Adrenal gland (tissue), 5 donors: ENCODE measurements around the gene SCUBE1.

Experiments used
- POLR2A ChIP-seq, 2 donors: fragments of 450-650 bp; IDR thresholded peaks; one replicate each; pipeline ENCODE4 v1.6.1; 2017; ENCODE audit warnings: antibody characterized with exemption in 2 of 2, mild to moderate bottlenecking in 2 of 2, moderate library complexity in 1 of 2
- TF ChIP-seq, protein P1 (sequence below), 6 experiments: fragments of 450-650 bp in 4 of 6; fragments of 200-600 bp in 2 of 6; sonication (generic) in 1 of 6; IDR thresholded peaks; 1 replicate in 5 of 6; 2 replicates in 1 of 6; pipeline versions ENCODE4 v1.5.1 to v1.8.0; 2016 to 2021; ENCODE audit warnings: antibody characterized with exemption in 6 of 6, mild to moderate bottlenecking in 2 of 6, moderate library complexity in 1 of 6
- donor health status: DM: no; HTN: no; CAD: no.

DNA sequence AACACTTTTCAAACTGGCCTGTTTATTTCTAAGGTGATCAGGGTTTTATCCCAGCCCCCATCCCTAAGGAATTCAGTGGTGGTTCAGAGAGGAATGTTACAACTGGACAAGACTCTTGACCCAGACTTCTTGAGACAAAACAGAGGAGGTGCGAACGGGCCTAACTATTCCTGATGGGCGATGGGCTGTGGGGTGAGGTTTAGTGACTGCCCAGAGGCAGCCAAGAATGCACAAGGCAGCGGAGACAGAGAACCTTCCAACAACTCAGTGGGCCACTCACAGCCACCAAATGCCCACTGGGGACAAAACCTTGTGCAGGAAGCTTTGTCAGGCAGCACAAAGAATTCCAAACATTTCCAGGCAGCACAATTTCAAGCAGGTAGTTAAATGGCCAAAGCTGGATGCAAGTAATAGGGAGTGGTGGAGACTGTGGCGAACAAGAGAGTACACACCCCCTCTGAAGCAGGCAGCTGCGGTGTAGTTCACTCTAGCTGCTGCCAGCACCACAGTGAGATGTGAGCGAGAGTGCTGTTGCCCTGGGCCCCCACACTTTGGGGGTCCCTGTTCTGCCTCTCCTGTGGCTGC is 29.2 kb downstream of the SCUBE1 start:
- TF ChIP-seq, protein P1, sequence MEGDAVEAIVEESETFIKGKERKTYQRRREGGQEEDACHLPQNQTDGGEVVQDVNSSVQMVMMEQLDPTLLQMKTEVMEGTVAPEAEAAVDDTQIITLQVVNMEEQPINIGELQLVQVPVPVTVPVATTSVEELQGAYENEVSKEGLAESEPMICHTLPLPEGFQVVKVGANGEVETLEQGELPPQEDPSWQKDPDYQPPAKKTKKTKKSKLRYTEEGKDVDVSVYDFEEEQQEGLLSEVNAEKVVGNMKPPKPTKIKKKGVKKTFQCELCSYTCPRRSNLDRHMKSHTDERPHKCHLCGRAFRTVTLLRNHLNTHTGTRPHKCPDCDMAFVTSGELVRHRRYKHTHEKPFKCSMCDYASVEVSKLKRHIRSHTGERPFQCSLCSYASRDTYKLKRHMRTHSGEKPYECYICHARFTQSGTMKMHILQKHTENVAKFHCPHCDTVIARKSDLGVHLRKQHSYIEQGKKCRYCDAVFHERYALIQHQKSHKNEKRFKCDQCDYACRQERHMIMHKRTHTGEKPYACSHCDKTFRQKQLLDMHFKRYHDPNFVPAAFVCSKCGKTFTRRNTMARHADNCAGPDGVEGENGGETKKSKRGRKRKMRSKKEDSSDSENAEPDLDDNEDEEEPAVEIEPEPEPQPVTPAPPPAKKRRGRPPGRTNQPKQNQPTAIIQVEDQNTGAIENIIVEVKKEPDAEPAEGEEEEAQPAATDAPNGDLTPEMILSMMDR (IDR thresholded peaks at IDR 0.05), result no peak
- TF ChIP-seq POLR2A (IDR thresholded peaks at IDR 0.05), result no peak
